Mesenchymal stem cell (in vitro differentiated cells and primary cell): ENCODE results near the gene FADS2.

Source experiments
- DNase-seq: peaks from one replicate; pipeline ENCODE4 v3.0.0-alpha.2; 2013
- H2AFZ ChIP-seq: one replicate; pipeline ENCODE4 v1.6.1; 2013; ENCODE audit warnings: low read depth, mild to moderate bottlenecking, control low read depth, inconsistent platforms, low read length, moderate library complexity
- H2AK5ac ChIP-seq: 2 replicates; pipeline ENCODE4 v1.6.1; 2013; ENCODE audit warnings: low read length, moderate library complexity, mild to moderate bottlenecking, inconsistent platforms; ENCODE audit not compliant: severe bottlenecking
- H2BK120ac ChIP-seq: one replicate; pipeline ENCODE4 v1.6.1; 2013; ENCODE audit warnings: low read depth, mild to moderate bottlenecking, inconsistent platforms, low read length, moderate library complexity
- H2BK12ac ChIP-seq, 2 experiments: one replicate each; pipeline ENCODE4 v1.6.1; 2013; ENCODE audit warnings: inconsistent platforms in 2 of 2, low read length in 2 of 2, mild to moderate bottlenecking in 2 of 2, moderate library complexity in 2 of 2, control low read depth in 1 of 2
- H2BK15ac ChIP-seq: one replicate; pipeline ENCODE4 v1.6.1; 2013; ENCODE audit warnings: mild to moderate bottlenecking, low read depth, inconsistent platforms; ENCODE audit not compliant: poor library complexity, severe bottlenecking
- H2BK5ac ChIP-seq: 2 replicates; pipeline ENCODE4 v1.6.1; 2013; ENCODE audit warnings: low read depth, mild to moderate bottlenecking, low read length, control low read depth, inconsistent platforms; ENCODE audit not compliant: poor library complexity, severe bottlenecking
- H3K14ac ChIP-seq, 2 experiments: one replicate each; pipeline ENCODE4 v1.6.1; 2013; ENCODE audit warnings: inconsistent platforms in 2 of 2, low read length in 2 of 2, control low read depth in 1 of 2, mild to moderate bottlenecking in 1 of 2, moderate library complexity in 1 of 2
- H3K18ac ChIP-seq, 2 experiments: one replicate each; pipeline ENCODE4 v1.6.1; 2013; ENCODE audit warnings: inconsistent platforms in 2 of 2, low read length in 2 of 2, control low read depth in 1 of 2, low read depth in 1 of 2, mild to moderate bottlenecking in 1 of 2
- H3K23ac ChIP-seq, 2 experiments: one replicate each; pipeline ENCODE4 v1.6.1; 2013; ENCODE audit warnings: inconsistent platforms in 2 of 2, low read length in 2 of 2, mild to moderate bottlenecking in 2 of 2, moderate library complexity in 2 of 2, control low read depth in 1 of 2
- H3K27ac ChIP-seq: 2 replicates; pipeline ENCODE4 v1.5.1; 2013; ENCODE audit warnings: mild to moderate bottlenecking, moderate library complexity, low read length, control low read depth, inconsistent platforms; ENCODE audit not compliant: poor library complexity, severe bottlenecking
- H3K27me3 ChIP-seq, 2 experiments: 2 replicates each; pipeline versions ENCODE4 v1.6.1 to v1.7.0; 2013; ENCODE audit warnings: low read length in 2 of 2, mild to moderate bottlenecking in 2 of 2, moderate library complexity in 2 of 2, control low read depth in 1 of 2, inconsistent platforms in 1 of 2; ENCODE audit not compliant: control insufficient read depth in 1 of 2, insufficient read depth in 1 of 2
- H3K36me3 ChIP-seq, 2 experiments: 2 replicates each; pipeline versions ENCODE4 v1.6.1 to v1.7.0; 2013; ENCODE audit warnings: low read length in 2 of 2, control low read depth in 1 of 2, inconsistent platforms in 1 of 2, low read depth in 1 of 2, mild to moderate bottlenecking in 1 of 2; ENCODE audit not compliant: insufficient read depth in 2 of 2, control insufficient read depth in 1 of 2
- H3K4ac ChIP-seq, 2 experiments: one replicate each; pipeline ENCODE4 v1.6.1; 2013; ENCODE audit warnings: inconsistent platforms in 2 of 2, low read length in 2 of 2, mild to moderate bottlenecking in 2 of 2, moderate library complexity in 2 of 2, control low read depth in 1 of 2, low read depth in 1 of 2
- H3K4me1 ChIP-seq: 2 replicates; pipeline ENCODE4 v1.6.1; 2013; ENCODE audit warnings: low read depth, low read length, control low read depth; ENCODE audit not compliant: control insufficient read depth, insufficient read depth
- H3K4me2 ChIP-seq: 2 replicates; pipeline ENCODE4 v1.6.1; 2013; ENCODE audit warnings: low read length, mild to moderate bottlenecking, inconsistent platforms; ENCODE audit not compliant: poor library complexity, severe bottlenecking
- H3K4me3 ChIP-seq, 2 experiments: 2 replicates each; pipeline versions ENCODE4 v1.5.1 to v1.7.0; 2013; ENCODE audit warnings: low read length in 2 of 2, mild to moderate bottlenecking in 2 of 2, control low read depth in 1 of 2, low read depth in 1 of 2; ENCODE audit not compliant: insufficient read depth in 1 of 2
- H3K79me1 ChIP-seq: replicated peaks from 2 replicates; pipeline ENCODE4 v1.6.1; 2013; ENCODE audit warnings: mild to moderate bottlenecking, control low read depth, low read length, inconsistent platforms; ENCODE audit not compliant: poor library complexity, severe bottlenecking
- H3K9ac ChIP-seq: 2 replicates; pipeline ENCODE4 v1.7.0; 2013; ENCODE audit warnings: mild to moderate bottlenecking, low read length, moderate library complexity
- H3K9me3 ChIP-seq: 2 replicates; pipeline ENCODE4 v1.7.0; 2013; ENCODE audit warnings: mild to moderate bottlenecking, low read length; ENCODE audit not compliant: control insufficient read depth
- H4K8ac ChIP-seq: one replicate; pipeline ENCODE4 v1.6.1; 2013; ENCODE audit warnings: inconsistent platforms, mild to moderate bottlenecking, low read length, moderate library complexity
- H4K91ac ChIP-seq: one replicate; pipeline ENCODE4 v1.6.1; 2013; ENCODE audit warnings: mild to moderate bottlenecking, low read length, inconsistent platforms
- WGBS: methylation state at CpG from one replicate; pipeline ENCODE4 v1.1.7; 2013; ENCODE audit warnings: mixed read lengths; 5-methylcytosine and 5-hydroxymethylcytosine counted together

The FADS2 gene

GRCh38 chr11:61862714-61863547 is 34.8 kb downstream of the FADS2 start:
- Histone ChIP-seq H3K4me1 (peaks cover 5% of the 10 kb centered on the region), H3K4me2 (no peak overlapping the region), H3K9me3 (no peaks in the 10 kb centered on the region)

GRCh38 chr11:61863548-61864081 is 35.5 kb downstream of the FADS2 start:
- H3K4me3 ChIP-seq = no peak overlapping the region
- H3K4me1 ChIP-seq = peaks cover 5% of the 10 kb centered on the region
- no peak overlapping the region for H3K4ac ChIP-seq
- H3K14ac ChIP-seq = no peak overlapping the region
- H2BK120ac ChIP-seq = no peak overlapping the region
- H2BK5ac ChIP-seq = no peak overlapping the region
- H3K27me3 ChIP-seq = no peaks in the 10 kb centered on the region
- H3K4me2 ChIP-seq = no peak overlapping the region
- 95% methylated on average over 13 of the region's 13 CpGs for WGBS
- H3K79me1 ChIP-seq = peaks cover 5% of the 10 kb centered on the region
- H4K8ac ChIP-seq = peak overlapping the region; percentile 32
- H2AFZ ChIP-seq = no peak overlapping the region
- no peak overlapping the region for H2BK15ac ChIP-seq
- H2BK12ac ChIP-seq = no peak overlapping the region
- DNase-seq = no peak
- no peak overlapping the region for H2AK5ac ChIP-seq
- H3K23ac ChIP-seq = no peak overlapping the region
- peaks cover 56 to 71% of the 10 kb centered on the region in 2 experiments for H3K36me3 ChIP-seq
- H3K9me3 ChIP-seq = no peaks in the 10 kb centered on the region
- H3K9ac ChIP-seq = no peak overlapping the region
- no peak overlapping the region for H3K27ac ChIP-seq
- no peak overlapping the region for H4K91ac ChIP-seq
- H3K18ac ChIP-seq = no peak overlapping the region

More at GRCh38 chr11:61862714-61863547, 34.8 kb downstream of the FADS2 start:
- H4K8ac ChIP-seq = no peak overlapping the region
- no peak overlapping the region for H3K27ac ChIP-seq
- no peak overlapping the region for H2AK5ac ChIP-seq
- no peak overlapping the region for H3K18ac ChIP-seq
- H2BK120ac ChIP-seq = no peak overlapping the region
- no peak overlapping the region for H4K91ac ChIP-seq
- H2AFZ ChIP-seq = no peak overlapping the region
- no peaks in the 10 kb centered on the region for H3K27me3 ChIP-seq
- H3K79me1 ChIP-seq = peaks cover 5% of the 10 kb centered on the region
- no peak overlapping the region for H2BK15ac ChIP-seq
- WGBS = 94% methylated on average over 18 of the region's 18 CpGs
- no peak overlapping the region for H2BK5ac ChIP-seq
- no peak for DNase-seq
- no peak overlapping the region for H3K4me3 ChIP-seq
- no peak overlapping the region for H3K14ac ChIP-seq
- no peak overlapping the region for H3K9ac ChIP-seq
- no peak overlapping the region for H3K23ac ChIP-seq
- H3K4ac ChIP-seq = no peak overlapping the region
- H2BK12ac ChIP-seq = no peak overlapping the region
- peaks cover 56 to 73% of the 10 kb centered on the region in 2 experiments for H3K36me3 ChIP-seq

- Histone ChIP-seq H4K91ac (no peak overlapping the region), H2AFZ (no peak overlapping the region), H2BK120ac (no peak overlapping the region), H3K27me3 (no peaks in the 10 kb centered on the region), H3K4me3 (no peak overlapping the region), H3K9ac (no peak overlapping the region), H3K18ac (no peak overlapping the region), H2BK12ac (no peak overlapping the region), H2AK5ac (no peak overlapping the region), H3K4me2 (no peak overlapping the region), H4K8ac (peak overlapping the region; percentile 29), H3K79me1 (peaks cover 5% of the 10 kb centered on the region), H3K27ac (no peak overlapping the region), H3K4ac (no peak overlapping the region), H3K14ac (no peak overlapping the region), H2BK5ac (no peak overlapping the region), H3K23ac (no peak overlapping the region), H3K9me3 (no peaks in the 10 kb centered on the region), H2BK15ac (no peak overlapping the region), H3K4me1 (peaks cover 5% of the 10 kb centered on the region), H3K36me3 (peaks cover 44 to 64% of the 10 kb centered on the region in 2 experiments)
- DNase-seq = no peak
- WGBS = 98% methylated on average over 20 of the region's 20 CpGs
These were observed 37.0 kb downstream of the FADS2 start for GRCh38 chr11:61864814-61865775.
